HFFc6 (cell line): ENCODE measurements around the gene USP37. TPM values are rescaled to one million over a fixed set of nuclear protein-coding genes. Genes with fewer than 3 reads are reported as not detected.
"Not testable (repeated sequence)": the region's sequence is repeated elsewhere in the genome, so short reads cannot be mapped to it uniquely, and the experiment has no call there.

Experiments used
- DNase-seq: peaks from one replicate; pipeline ENCODE4 v3.0.0-alpha.2; 2018
- H3K27ac Mint-ChIP-seq: 2 replicates; pipeline ENCODE4 v1.8.0; 2020; ENCODE audit warnings: mild to moderate bottlenecking, mixed read lengths
- H3K27me3 Mint-ChIP-seq: 2 replicates; pipeline ENCODE4 v1.8.0; 2021; ENCODE audit warnings: mild to moderate bottlenecking, moderate library complexity, mixed read lengths; ENCODE audit not compliant: insufficient read depth
- H3K36me3 Mint-ChIP-seq: 2 replicates; pipeline ENCODE4 v1.8.0; 2021; ENCODE audit warnings: low read depth, mixed read lengths
- H3K4me1 Mint-ChIP-seq: 2 replicates; pipeline ENCODE4 v1.8.0; 2020; ENCODE audit warnings: low read depth, mixed read lengths
- H3K4me3 Mint-ChIP-seq: 2 replicates; pipeline ENCODE4 v1.8.0; 2020; ENCODE audit warnings: mild to moderate bottlenecking, moderate library complexity, mixed read lengths
- H3K9me3 Mint-ChIP-seq: 2 replicates; pipeline ENCODE4 v1.8.0; 2020; ENCODE audit warnings: mild to moderate bottlenecking, mixed read lengths
- CTCF ChIP-seq: fragments of 200-600 bp; sonication (generic); IDR thresholded peaks from 2 replicates; pipeline ENCODE4 v1.5.0; 2021; ENCODE audit warnings: antibody characterized with exemption, mild to moderate bottlenecking
- total RNA-seq, 6 experiments: library from RNA; stranded (reverse); fragmentation: NEBNext Ultra II Directional; extraction: Animal tissue kit (Norgen Biotek cat#: 25700); gene quantifications; 2 replicates in 1 of 6; 3 replicates in 5 of 6; pipeline ENCODE4 v1.2.3, GENCODE V29; 2021

The USP37 gene
- total RNA-seq, 6 experiments from 2014 or later, result 6.1 to 7.4 (median 6.8) TPM

DNA sequence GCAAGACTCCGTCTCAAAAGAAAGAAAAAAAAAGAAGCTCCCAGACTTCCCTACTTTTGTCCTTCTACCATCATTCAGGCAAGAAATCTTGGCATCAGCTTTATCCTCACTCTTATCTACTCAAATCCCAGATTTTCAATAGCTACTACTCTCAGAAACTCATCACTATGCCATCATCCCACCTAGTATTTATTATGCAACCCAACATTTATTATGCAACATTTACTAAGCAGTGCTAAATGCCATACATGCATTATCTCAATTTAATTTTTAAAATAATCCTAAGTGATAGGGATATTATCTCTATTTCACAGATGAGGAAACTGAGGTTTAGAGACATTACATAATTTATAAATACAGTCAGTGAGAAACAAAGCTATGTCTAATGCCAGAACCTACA is 4.1 kb downstream of the USP37 start:
- no peak for TF ChIP-seq CTCF
- no peak for DNase-seq
- Mint-ChIP-seq H3K36me3 (peaks cover 10% of the 10 kb centered on the region; the same call in 1 of the 2 replicates), H3K27me3 (no peaks in the 10 kb centered on the region), H3K27ac (no peak overlapping the region), H3K9me3 (no peaks in the 10 kb centered on the region), H3K4me1 (peaks cover 21% of the 10 kb centered on the region), H3K4me3 (no peak overlapping the region)

DNA sequence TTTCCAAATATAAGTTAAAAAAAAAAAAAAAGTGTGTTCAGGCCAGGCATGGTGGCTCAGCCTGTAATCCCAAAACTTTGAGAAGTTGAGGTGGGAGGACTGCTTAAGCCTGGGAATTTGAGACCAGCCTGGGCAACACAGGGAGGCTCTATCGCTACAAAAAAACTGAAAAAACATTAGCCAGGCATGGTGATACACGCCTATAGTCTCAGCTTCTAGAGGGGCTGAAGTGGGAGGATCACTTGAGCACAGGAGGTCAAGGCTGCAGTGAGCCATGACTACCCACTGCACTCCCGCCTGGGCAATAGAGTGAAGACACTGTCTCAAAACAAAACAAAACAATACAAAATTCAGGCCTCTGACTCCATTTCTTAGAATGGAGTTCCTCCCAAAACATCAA is 9.2 kb downstream of the USP37 start:
- H3K27ac Mint-ChIP-seq, result no peak overlapping the region
- H3K4me3 Mint-ChIP-seq, result no peak overlapping the region
- no peaks in the 10 kb centered on the region for H3K27me3 Mint-ChIP-seq
- H3K9me3 Mint-ChIP-seq, result no peaks in the 10 kb centered on the region
- TF ChIP-seq CTCF, result no peak
- peaks cover 14% of the 10 kb centered on the region; the same call in 1 of the 2 replicates for H3K36me3 Mint-ChIP-seq
- H3K4me1 Mint-ChIP-seq, result peaks cover 17% of the 10 kb centered on the region
- no peak for DNase-seq

- Mint-ChIP-seq H3K4me1 (peaks cover 17% of the 10 kb centered on the region), H3K27me3 (no peaks in the 10 kb centered on the region), H3K4me3 (no peak overlapping the region), H3K9me3 (no peaks in the 10 kb centered on the region), H3K36me3 (peaks cover 22% of the 10 kb centered on the region), H3K27ac (no peak overlapping the region)
- no peak for TF ChIP-seq CTCF
- no peak for DNase-seq
These were observed 10.2 kb downstream of the USP37 start for GRCh38 chr2:218557941-218558340.

- Mint-ChIP-seq H3K9me3 (no peaks in the 10 kb centered on the region), H3K4me1 (peaks cover 17% of the 10 kb centered on the region), H3K36me3 (peaks cover 33% of the 10 kb centered on the region), H3K27ac (no peak overlapping the region), H3K27me3 (no peaks in the 10 kb centered on the region), H3K4me3 (no peak overlapping the region)
- no peak for TF ChIP-seq CTCF
- no peak for DNase-seq
These were observed 12.6 kb downstream of the USP37 start for GRCh38 chr2:218555527-218555926.

DNA sequence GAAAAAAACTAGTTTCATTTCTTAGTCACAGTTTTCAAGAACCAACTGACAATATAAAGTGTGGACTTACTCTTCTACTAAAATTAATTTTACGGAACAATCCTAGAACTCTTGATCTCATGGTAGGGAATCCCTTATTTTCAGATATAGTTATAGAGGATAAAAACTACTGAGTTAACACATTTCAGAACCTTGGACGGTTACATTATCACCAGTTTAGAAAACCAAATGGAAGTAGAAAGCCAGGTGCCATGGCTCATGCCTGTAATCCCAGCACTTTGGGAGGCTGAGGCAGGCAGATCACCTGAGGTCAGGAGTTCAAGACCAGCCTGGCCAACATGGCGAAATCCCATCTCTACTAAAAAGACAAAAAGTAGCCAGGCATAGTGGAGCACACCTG is 13.9 kb downstream of the USP37 start:
- H3K27ac Mint-ChIP-seq, H3K9me3 Mint-ChIP-seq, H3K4me3 Mint-ChIP-seq, DNase-seq, H3K27me3 Mint-ChIP-seq: not testable (repeated sequence)
- H3K36me3 Mint-ChIP-seq, result peaks cover 30% of the 10 kb centered on the region
- peaks cover 17% of the 10 kb centered on the region for H3K4me1 Mint-ChIP-seq

GRCh38 chr2:218547978-218548377 is 20.2 kb downstream of the USP37 start:
- DNase-seq, result no peak
- no peak overlapping the region for H3K27ac Mint-ChIP-seq
- no peaks in the 10 kb centered on the region for H3K4me1 Mint-ChIP-seq
- no peak for TF ChIP-seq CTCF
- H3K9me3 Mint-ChIP-seq, result no peaks in the 10 kb centered on the region
- no peak overlapping the region for H3K4me3 Mint-ChIP-seq
- H3K27me3 Mint-ChIP-seq, result no peaks in the 10 kb centered on the region
- peaks cover 22% of the 10 kb centered on the region for H3K36me3 Mint-ChIP-seq
